ENCODE data around the gene CTSS. TPM values are rescaled to one million over a fixed set of nuclear protein-coding genes. Genes with fewer than 3 reads are reported as not detected.

The CTSS gene
- total and polyA plus RNA-seq, 2 donors (not counting 1 experiment from before 2014, with no cell fraction given): 2.6 to 2.8 TPM

- DNase-seq (ENCODE audit: low read depth in 2 of 2): no peak
- no peak overlapping the region for H3K4me3 ChIP-seq (replicated peaks in 1 of 4; ENCODE audit: control extremely low read depth in 1 of 4, insufficient read depth in 1 of 4, low read depth in 3 of 4, low read length in 4 of 4)
- H3K9me3 ChIP-seq (ENCODE audit: control insufficient read depth, insufficient read depth, low read depth, low read length): no peaks in the 10 kb centered on the region
- no peaks in the 10 kb centered on the region for H4K20me1 ChIP-seq (ENCODE audit: control insufficient read depth, extremely low read depth, insufficient read depth, low read length)
- H3K9ac ChIP-seq (ENCODE audit: insufficient read depth, low read length): no peak overlapping the region
- TF ChIP-seq EZH2 (IDR thresholded peaks at IDR 0.05; ENCODE audit: low read length, missing control alignments) (no peak), CTCF (conservative IDR thresholded peaks at IDR 0.05 in 1 of 2, IDR thresholded peaks at IDR 0.05 in 1 of 2; ENCODE audit: low read depth in 1 of 2, low read length in 2 of 2) (no peak)
- no peaks in the 10 kb centered on the region for H3K36me3 ChIP-seq (ENCODE audit: control insufficient read depth, insufficient read depth, low read length)
- no peaks in the 10 kb centered on the region for H3K27me3 ChIP-seq (ENCODE audit: control insufficient read depth, insufficient read depth, low read length)
- no peak overlapping the region for H2AFZ ChIP-seq (ENCODE audit: low read length)
- no peaks in the 10 kb centered on the region for H3K79me2 ChIP-seq (ENCODE audit: control insufficient read depth, insufficient read depth, low read length)
- no peak overlapping the region for H3K27ac ChIP-seq (ENCODE audit: insufficient read depth, low read length)
- H3K4me1 ChIP-seq (ENCODE audit: control insufficient read depth, extremely low read depth, insufficient read depth, low read length): no peaks in the 10 kb centered on the region
- H3K4me2 ChIP-seq (ENCODE audit: extremely low read depth, insufficient read depth, low read length): no peak overlapping the region
Observed at GRCh38 chr1:150708595-150708994, 57.0 kb downstream of the CTSS start.

GRCh38 chr1:150706091-150706490 lies 59.5 kb downstream of the CTSS start:
- Histone ChIP-seq H3K4me1 (ENCODE audit: control insufficient read depth, extremely low read depth, insufficient read depth, low read length) (no peaks in the 10 kb centered on the region), H3K9me3 (ENCODE audit: control insufficient read depth, insufficient read depth, low read depth, low read length) (no peaks in the 10 kb centered on the region), H4K20me1 (ENCODE audit: control insufficient read depth, extremely low read depth, insufficient read depth, low read length) (no peaks in the 10 kb centered on the region), H3K27ac (ENCODE audit: insufficient read depth, low read length) (no peak overlapping the region), H3K36me3 (ENCODE audit: control insufficient read depth, insufficient read depth, low read length) (no peaks in the 10 kb centered on the region), H3K79me2 (ENCODE audit: control insufficient read depth, insufficient read depth, low read length) (no peaks in the 10 kb centered on the region), H3K4me2 (ENCODE audit: extremely low read depth, insufficient read depth, low read length) (no peak overlapping the region), H3K9ac (ENCODE audit: insufficient read depth, low read length) (no peak overlapping the region), H3K27me3 (ENCODE audit: control insufficient read depth, insufficient read depth, low read length) (no peaks in the 10 kb centered on the region), H3K4me3 (replicated peaks in 1 of 4; ENCODE audit: control extremely low read depth in 1 of 4, insufficient read depth in 1 of 4, low read depth in 3 of 4, low read length in 4 of 4) (no peak overlapping the region), H2AFZ (ENCODE audit: low read length) (no peak overlapping the region)
- no peak for DNase-seq (ENCODE audit: low read depth in 2 of 2)
- TF ChIP-seq CTCF (conservative IDR thresholded peaks at IDR 0.05 in 1 of 2, IDR thresholded peaks at IDR 0.05 in 1 of 2; ENCODE audit: low read depth in 1 of 2, low read length in 2 of 2) (no peak), EZH2 (IDR thresholded peaks at IDR 0.05; ENCODE audit: low read length, missing control alignments) (no peak)

- Histone ChIP-seq H3K27ac (ENCODE audit: insufficient read depth, low read length) (no peak overlapping the region), H3K4me3 (replicated peaks in 1 of 4; ENCODE audit: control extremely low read depth in 1 of 4, insufficient read depth in 1 of 4, low read depth in 3 of 4, low read length in 4 of 4) (no peak overlapping the region), H3K79me2 (ENCODE audit: control insufficient read depth, insufficient read depth, low read length) (no peaks in the 10 kb centered on the region), H3K4me2 (ENCODE audit: extremely low read depth, insufficient read depth, low read length) (no peak overlapping the region), H3K4me1 (ENCODE audit: control insufficient read depth, extremely low read depth, insufficient read depth, low read length) (no peaks in the 10 kb centered on the region), H3K36me3 (ENCODE audit: control insufficient read depth, insufficient read depth, low read length) (no peaks in the 10 kb centered on the region), H2AFZ (ENCODE audit: low read length) (no peak overlapping the region), H3K9me3 (ENCODE audit: control insufficient read depth, insufficient read depth, low read depth, low read length) (no peaks in the 10 kb centered on the region), H4K20me1 (ENCODE audit: control insufficient read depth, extremely low read depth, insufficient read depth, low read length) (no peaks in the 10 kb centered on the region), H3K9ac (ENCODE audit: insufficient read depth, low read length) (no peak overlapping the region), H3K27me3 (ENCODE audit: control insufficient read depth, insufficient read depth, low read length) (no peaks in the 10 kb centered on the region)
- no peak for TF ChIP-seq EZH2 (IDR thresholded peaks at IDR 0.05; ENCODE audit: low read length, missing control alignments)
- TF ChIP-seq CTCF (conservative IDR thresholded peaks at IDR 0.05 in 1 of 2, IDR thresholded peaks at IDR 0.05 in 1 of 2; ENCODE audit: low read depth in 1 of 2, low read length in 2 of 2): no peak
- DNase-seq (ENCODE audit: low read depth in 2 of 2): no peak
Observed at GRCh38 chr1:150703427-150703826, 62.2 kb downstream of the CTSS start.

All from fibroblast of lung (primary cell).